Hematopoietic multipotent progenitor cell treated with erythropoietin and hydrocortisone succinate and interleukin-3 and kit ligand, for 6 days (in vitro differentiated cells): ENCODE measurements around the gene TPTE.
"Not testable (repeated sequence)": the region's sequence is repeated elsewhere in the genome, so short reads cannot be mapped to it uniquely, and the experiment has no call there.

Source experiments
- DNase-seq: peaks from one replicate; pipeline ENCODE4 v3.0.0-alpha.2; 2015

Gene TPTE

DNA sequence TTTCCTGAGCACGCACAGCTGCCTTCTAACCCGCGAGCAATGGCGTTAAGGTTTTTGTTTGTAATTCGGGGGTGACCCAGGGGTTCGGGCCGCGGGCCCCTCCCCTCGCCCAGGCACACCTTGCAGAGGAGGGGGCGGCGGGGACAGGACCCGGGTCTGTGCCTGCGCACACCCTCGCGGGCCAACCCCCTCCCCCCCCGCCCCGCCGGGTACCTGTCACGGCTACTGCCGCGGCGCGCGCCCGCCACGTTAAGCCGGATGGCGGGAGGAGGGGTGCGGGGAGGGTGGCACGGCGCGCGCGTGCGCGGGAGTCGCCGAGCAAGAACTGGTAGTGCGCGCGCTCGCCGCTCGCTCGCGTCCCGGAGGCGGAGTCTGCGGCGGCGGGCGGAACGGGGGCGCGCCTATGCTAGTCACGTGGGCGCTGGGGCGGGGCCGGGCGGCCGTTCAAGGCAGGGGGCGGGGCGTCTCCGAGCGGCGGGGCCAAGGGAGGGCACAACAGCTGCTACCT is at the start of gene TPTE:
TSS of gene TPTE (plus strand) at position 493 of the 508 bp plus-strand sequence. CDS start 17,141 bp downstream, outside the sequence.
- DNase-seq, result no peak

GRCh38 chr21:10471999-10472398 is 49.4 kb upstream of the TPTE start:
- DNase-seq, result not testable (repeated sequence)

- not testable (repeated sequence) for DNase-seq
Observed at GRCh38 chr21:10477794-10478193, 43.6 kb upstream of the TPTE start.

DNA sequence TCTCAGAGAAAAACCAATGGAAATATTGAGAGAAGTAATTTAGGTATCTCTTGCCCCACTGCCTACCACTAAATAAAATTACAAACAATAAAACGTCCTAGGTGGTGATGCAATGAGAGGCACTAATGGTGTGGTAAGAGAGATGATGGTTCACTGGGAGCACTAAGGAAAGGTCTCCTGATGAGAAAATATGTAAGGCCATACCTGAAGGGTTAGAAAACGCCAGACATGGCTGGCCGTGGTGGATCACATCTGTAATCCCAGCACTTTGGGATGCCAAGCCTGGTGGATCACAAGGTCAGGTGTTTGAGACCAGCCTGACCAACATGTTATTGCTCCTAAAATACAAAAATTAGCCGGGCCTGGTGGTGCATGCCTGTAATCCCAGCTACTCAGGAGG is 41.5 kb upstream of the TPTE start:
- not testable (repeated sequence) for DNase-seq

DNA sequence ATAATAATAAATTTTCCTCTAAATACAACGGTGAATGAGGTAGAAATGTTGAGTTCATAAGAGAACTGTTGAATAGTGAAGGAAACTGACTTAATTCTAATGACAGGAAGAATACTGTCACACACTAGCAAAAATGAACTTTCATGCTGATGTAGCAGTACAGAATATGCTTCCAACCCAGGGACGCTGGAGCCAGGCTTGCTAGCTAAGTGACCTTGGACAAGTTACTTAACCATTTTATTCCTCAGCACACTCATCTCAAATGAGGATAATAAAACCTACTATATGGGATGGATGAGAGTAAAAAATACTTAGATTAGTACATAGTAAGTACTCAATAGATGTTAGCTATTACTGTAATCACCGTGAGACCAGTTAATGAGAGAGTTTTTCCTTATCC is 36.5 kb upstream of the TPTE start:
- DNase-seq, result not testable (repeated sequence)

- DNase-seq, result not testable (repeated sequence)
Observed at GRCh38 chr21:10490453-10490852, 30.9 kb upstream of the TPTE start.

DNA sequence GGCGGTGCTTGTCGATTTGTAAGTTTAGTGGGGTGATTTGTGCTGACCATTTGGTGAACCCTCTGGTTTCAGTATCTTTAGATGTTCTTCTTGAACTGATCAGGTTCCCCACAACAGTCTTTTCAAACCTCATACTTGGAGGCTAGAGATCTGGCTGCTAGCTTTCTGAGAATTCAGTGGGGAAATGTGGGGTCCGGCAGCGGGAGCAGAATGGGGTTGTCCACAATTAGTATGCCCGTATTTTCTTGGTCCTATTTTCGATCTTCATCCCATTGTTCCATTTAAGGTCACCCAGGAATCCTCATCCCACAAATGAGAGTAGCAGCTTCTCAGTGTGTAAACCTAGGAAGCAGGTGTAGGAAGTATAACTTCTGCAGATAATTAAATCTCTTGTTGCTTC is 10.3 kb upstream of the TPTE start:
- DNase-seq, result no peak

DNA sequence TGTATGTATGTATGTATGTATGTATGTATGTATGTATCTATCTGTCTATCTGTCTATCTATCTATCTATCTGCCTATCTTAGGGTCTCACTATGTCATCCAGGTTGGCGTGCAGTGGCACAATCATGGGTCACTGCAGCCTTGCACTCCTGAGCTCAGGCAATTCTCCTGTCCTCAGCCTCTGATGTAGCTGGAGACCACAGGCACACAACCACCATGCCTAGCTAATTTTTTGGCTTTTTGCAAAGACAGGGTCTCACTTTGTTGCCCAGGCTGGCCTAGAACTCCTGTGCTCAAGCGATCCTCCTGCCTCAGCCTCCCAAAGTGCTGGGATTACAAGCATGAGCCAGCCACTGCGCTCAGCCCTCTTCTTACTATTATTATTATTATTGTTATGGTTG is 4.5 kb upstream of the TPTE start:
- DNase-seq, result not testable (repeated sequence)

- not testable (repeated sequence) for DNase-seq
Observed at GRCh38 chr21:10517904-10518303, 3.5 kb upstream of the TPTE start.

- DNase-seq, result not testable (repeated sequence)
Observed at GRCh38 chr21:10521835-10522500, 585 bp downstream of the TPTE start.

DNA sequence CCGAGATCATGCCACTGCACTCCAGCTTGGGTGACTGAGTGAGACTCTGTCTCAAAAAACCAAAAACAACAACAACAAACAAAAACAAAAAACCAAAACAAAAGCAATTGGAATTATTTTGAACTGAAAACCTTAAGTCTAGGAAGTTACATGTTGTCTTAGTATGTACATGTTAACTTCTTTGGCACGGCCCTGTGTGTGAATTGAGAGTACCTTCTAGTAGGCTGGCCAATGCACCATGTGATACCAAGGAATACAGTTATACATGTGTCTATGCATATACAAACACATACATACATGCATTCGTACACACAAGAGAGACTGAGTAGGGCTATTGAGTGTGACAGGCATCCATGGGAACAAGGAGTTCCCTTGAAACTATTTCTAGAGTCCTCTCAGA is 18.6 kb downstream of the TPTE start:
- no peak for DNase-seq

GRCh38 chr21:10544376-10544775 is 23.0 kb downstream of the TPTE start:
- not testable (repeated sequence) for DNase-seq

- not testable (repeated sequence) for DNase-seq
Observed at GRCh38 chr21:10547868-10548267, 26.5 kb downstream of the TPTE start.

DNA sequence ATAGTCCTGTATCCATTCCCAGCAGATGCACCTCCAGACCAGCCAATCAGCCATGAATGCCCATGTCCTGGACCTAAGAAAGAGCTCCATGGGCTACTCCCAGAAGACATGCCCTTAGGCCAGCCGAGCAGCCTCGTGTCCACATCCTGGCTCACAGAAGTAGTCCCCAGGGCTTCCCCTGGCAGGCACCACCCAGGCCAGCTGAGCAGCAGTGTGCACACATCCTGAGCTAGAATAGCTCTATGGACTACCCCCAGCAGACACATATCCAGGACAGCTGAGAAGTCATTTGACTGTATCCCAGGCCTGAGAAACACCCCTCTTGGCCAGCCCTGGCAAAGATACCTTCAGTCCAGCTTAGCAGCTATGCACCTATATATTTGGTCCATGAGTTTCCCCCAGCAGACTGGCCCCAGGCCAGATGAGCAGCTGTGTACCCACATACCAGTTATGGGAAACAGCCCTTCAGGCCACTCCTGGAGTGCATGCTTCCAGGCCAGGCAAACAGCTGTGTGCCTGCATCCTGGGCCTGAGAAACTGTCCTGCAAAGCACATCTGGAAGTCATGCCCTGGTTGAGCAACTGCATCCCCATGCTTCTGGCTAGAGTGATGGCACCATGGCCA is 27.1 kb downstream of the TPTE start:
- DNase-seq, result not testable (repeated sequence)

GRCh38 chr21:10570803-10571202 is 49.4 kb downstream of the TPTE start:
- DNase-seq, result not testable (repeated sequence)

DNA sequence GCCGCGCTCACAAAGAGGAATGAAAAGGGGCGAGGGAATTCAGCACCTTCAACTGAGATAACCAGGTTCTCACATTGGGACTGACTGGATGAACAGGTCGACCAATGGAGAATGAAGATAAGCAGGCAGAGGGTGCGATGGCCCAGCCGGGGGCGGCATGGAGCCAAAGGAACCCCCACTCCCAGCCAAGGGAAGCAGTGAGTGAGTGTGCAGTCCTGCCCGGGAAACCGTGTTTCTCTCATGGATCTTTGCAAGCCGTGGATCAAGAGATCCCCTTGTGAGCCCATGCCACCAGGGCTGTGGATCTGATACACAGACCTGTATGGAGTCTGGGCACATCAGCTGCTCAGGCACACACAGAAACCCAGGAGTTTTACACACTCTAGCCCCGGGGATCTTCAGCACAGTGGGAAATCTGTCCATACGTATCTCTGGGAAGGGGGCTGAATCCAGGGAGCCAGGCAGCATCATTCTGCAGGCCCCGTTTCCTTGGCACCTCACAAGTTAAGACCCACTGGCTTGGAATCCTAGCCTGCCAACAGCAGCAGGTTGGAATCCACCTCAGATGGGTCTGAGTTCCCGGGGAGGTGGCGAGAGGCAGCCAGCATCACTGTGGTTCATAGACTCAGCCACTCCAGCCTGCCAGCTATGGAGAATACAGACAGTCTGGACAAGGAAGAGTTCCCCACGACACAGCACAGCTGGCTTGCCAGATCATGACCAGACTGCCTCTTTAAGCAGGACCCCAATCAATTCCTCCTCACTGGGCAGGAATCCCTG is 53.3 kb downstream of the TPTE start:
- DNase-seq, result not testable (repeated sequence)

DNA sequence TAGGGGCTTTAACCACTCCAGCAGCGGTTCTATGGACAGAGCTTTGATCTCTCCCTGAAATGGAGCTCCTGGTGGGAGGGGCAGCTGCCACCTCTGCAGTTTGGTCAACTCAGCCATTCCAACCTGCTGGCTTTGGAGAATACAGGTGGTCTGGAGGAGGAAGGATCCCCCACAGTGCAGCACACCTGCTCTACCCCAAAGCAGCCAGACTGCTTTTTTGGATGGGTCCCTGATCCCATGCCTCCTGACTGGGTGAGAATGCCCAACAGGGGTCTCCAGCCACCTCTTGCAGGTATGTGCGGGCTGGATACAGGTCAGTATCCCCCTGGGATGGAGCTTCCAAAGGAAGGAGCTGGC is 53.9 kb downstream of the TPTE start:
- DNase-seq, result no peak

GRCh38 chr21:10578910-10579309 is 57.5 kb downstream of the TPTE start:
- DNase-seq, result not testable (repeated sequence)

DNA sequence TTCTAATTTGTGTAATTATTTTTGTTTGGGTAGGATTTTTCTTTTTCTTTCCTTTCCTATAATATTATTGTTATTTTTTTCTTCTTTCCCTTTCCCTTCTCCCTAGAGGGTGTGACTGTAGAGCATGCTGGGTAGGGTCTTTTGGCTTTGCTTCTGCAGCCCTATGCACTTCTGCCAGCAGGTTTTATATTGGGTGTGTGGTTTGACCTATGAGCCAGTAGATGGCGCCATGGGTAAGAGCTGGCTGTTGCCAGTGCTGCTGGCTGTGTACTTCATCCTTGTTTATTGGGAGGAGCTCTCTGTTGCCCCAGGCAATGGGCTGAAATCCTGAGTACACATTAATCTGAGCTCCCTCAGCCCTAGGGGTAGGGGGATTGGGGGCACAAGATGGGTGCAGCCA is 67.7 kb downstream of the TPTE start:
- DNase-seq, result not testable (repeated sequence)

GRCh38 chr21:10607074-10607473 is 85.7 kb downstream of the TPTE start:
- DNase-seq, result not testable (repeated sequence)

GRCh38 chr21:10614285-10614684 is 92.9 kb downstream of the TPTE start:
- DNase-seq, result not testable (repeated sequence)

- not testable (repeated sequence) for DNase-seq
Observed at GRCh38 chr21:10616061-10616460, 94.7 kb downstream of the TPTE start.

GRCh38 chr21:10616535-10616934 is 95.2 kb downstream of the TPTE start:
- DNase-seq, result no peak
